ENCODE data around the gene RAB4B. TPM values are rescaled to one million over a fixed set of nuclear protein-coding genes. Genes with fewer than 3 reads are reported as not detected.
"Not testable (repeated sequence)": the region's sequence is repeated elsewhere in the genome, so short reads cannot be mapped to it uniquely, and the experiment has no call there.

Gene RAB4B
- total RNA-seq, 2 experiments from 2014 or later, result 37.1 to 51.3 TPM

GRCh38 chr19:40829205-40829604 is 51.2 kb downstream of the RAB4B start:
- Histone ChIP-seq H3K4me3 (ENCODE audit: low read depth, low read length, poor library complexity, severe bottlenecking) (no peak overlapping the region), H3K4me2 (ENCODE audit: low read length) (no peak overlapping the region), H3K79me2 (ENCODE audit: insufficient read depth, low read depth, low read length) (no peaks in the 10 kb centered on the region), H2AFZ (ENCODE audit: low read length) (no peak overlapping the region), H3K9me2 (ENCODE audit: insufficient read depth, low read length) (no peaks in the 10 kb centered on the region), H3K4me1 (ENCODE audit: insufficient read depth, low read length, poor library complexity, severe bottlenecking) (no peaks in the 10 kb centered on the region), H3K9me3 (ENCODE audit: low read length) (no peaks in the 10 kb centered on the region), H3K36me3 (ENCODE audit: insufficient read depth, low read length) (no peaks in the 10 kb centered on the region), H4K20me1 (ENCODE audit: insufficient read depth, low read length) (no peaks in the 10 kb centered on the region), H3K27ac (ENCODE audit: low read depth, low read length, poor library complexity, severe bottlenecking) (no peak overlapping the region)
- POLR2A ChIA-PET, result no interaction called here
- TF ChIP-seq EZH2phosphoT487 (IDR thresholded peaks at IDR 0.05; ENCODE audit: borderline replicate concordance, low read depth, low read length) (no peak), CTCF (conservative IDR thresholded peaks at IDR 0.05; ENCODE audit: low read length) (no peak)
- DNase-seq (ENCODE audit: low spot score), result no peak
- BruUV-seq (replicated peaks), result no TSS peak
- intact Hi-C loops (cut with micrococcal nuclease; ENCODE audit: unreplicated experiment), result no loop called here
- CTCF ChIA-PET (ENCODE audit: unreplicated experiment), result interaction anchor here (0.9 kb wide), 1 partner anchor 146 kb away, joined by 3 read pairs; no protein-coding TSS in a partner anchor

GRCh38 chr19:40830741-40831140 is 52.7 kb downstream of the RAB4B start:
- POLR2A ChIA-PET; H3K4me3 ChIP-seq (ENCODE audit: low read depth, low read length, poor library complexity, severe bottlenecking); H3K4me2 ChIP-seq (ENCODE audit: low read length); H3K9me3 ChIP-seq (ENCODE audit: low read length); H3K79me2 ChIP-seq (ENCODE audit: insufficient read depth, low read depth, low read length); H2AFZ ChIP-seq (ENCODE audit: low read length); H3K27ac ChIP-seq (ENCODE audit: low read depth, low read length, poor library complexity, severe bottlenecking); H3K9me2 ChIP-seq (ENCODE audit: insufficient read depth, low read length); H3K4me1 ChIP-seq (ENCODE audit: insufficient read depth, low read length, poor library complexity, severe bottlenecking); intact Hi-C loops (cut with micrococcal nuclease; ENCODE audit: unreplicated experiment); BruUV-seq (replicated peaks); CTCF ChIA-PET (ENCODE audit: unreplicated experiment); DNase-seq (ENCODE audit: low spot score); H3K36me3 ChIP-seq (ENCODE audit: insufficient read depth, low read length); H4K20me1 ChIP-seq (ENCODE audit: insufficient read depth, low read length): not testable (repeated sequence)

GRCh38 chr19:40831502-40832430 is 53.7 kb downstream of the RAB4B start:
- no peak for DNase-seq (ENCODE audit: low spot score)
- no peaks in the 10 kb centered on the region for H4K20me1 ChIP-seq (ENCODE audit: insufficient read depth, low read length)
- H2AFZ ChIP-seq (ENCODE audit: low read length), result no peak overlapping the region
- H3K27ac ChIP-seq (ENCODE audit: low read depth, low read length, poor library complexity, severe bottlenecking), result no peak overlapping the region
- H3K9me3 ChIP-seq (ENCODE audit: low read length), result no peaks in the 10 kb centered on the region
- ChIA-PET CTCF (ENCODE audit: unreplicated experiment) (no interaction called here), POLR2A (no interaction called here)
- H3K4me1 ChIP-seq (ENCODE audit: insufficient read depth, low read length, poor library complexity, severe bottlenecking), result no peaks in the 10 kb centered on the region
- BruUV-seq (replicated peaks), result no TSS peak
- no peak overlapping the region for H3K4me3 ChIP-seq (ENCODE audit: low read depth, low read length, poor library complexity, severe bottlenecking)
- no peaks in the 10 kb centered on the region for H3K36me3 ChIP-seq (ENCODE audit: insufficient read depth, low read length)
- TF ChIP-seq EZH2phosphoT487 (IDR thresholded peaks at IDR 0.05; ENCODE audit: borderline replicate concordance, low read depth, low read length) (no peak), CTCF (conservative IDR thresholded peaks at IDR 0.05; ENCODE audit: low read length) (no peak)
- H3K4me2 ChIP-seq (ENCODE audit: low read length), result no peak overlapping the region
- H3K9me2 ChIP-seq (ENCODE audit: insufficient read depth, low read length), result no peaks in the 10 kb centered on the region
- intact Hi-C loops (cut with micrococcal nuclease; ENCODE audit: unreplicated experiment), result no loop called here
- H3K79me2 ChIP-seq (ENCODE audit: insufficient read depth, low read depth, low read length), result no peaks in the 10 kb centered on the region

- H3K4me3 ChIP-seq (ENCODE audit: low read depth, low read length, poor library complexity, severe bottlenecking); H3K27ac ChIP-seq (ENCODE audit: low read depth, low read length, poor library complexity, severe bottlenecking); H3K9me3 ChIP-seq (ENCODE audit: low read length); H4K20me1 ChIP-seq (ENCODE audit: insufficient read depth, low read length); H3K9me2 ChIP-seq (ENCODE audit: insufficient read depth, low read length); BruUV-seq (replicated peaks); H3K36me3 ChIP-seq (ENCODE audit: insufficient read depth, low read length); H3K4me2 ChIP-seq (ENCODE audit: low read length); intact Hi-C loops (cut with micrococcal nuclease; ENCODE audit: unreplicated experiment); H3K4me1 ChIP-seq (ENCODE audit: insufficient read depth, low read length, poor library complexity, severe bottlenecking); H2AFZ ChIP-seq (ENCODE audit: low read length); H3K79me2 ChIP-seq (ENCODE audit: insufficient read depth, low read depth, low read length); CTCF ChIA-PET (ENCODE audit: unreplicated experiment); DNase-seq (ENCODE audit: low spot score); POLR2A ChIA-PET: not testable (repeated sequence)
These were observed 54.4 kb downstream of the RAB4B start for GRCh38 chr19:40832431-40832790.

All from OCI-LY7 (cell line).